Loucy (cell line): ENCODE measurements around the gene PLPP4.

ENCODE experiments used
- H2AFZ ChIP-seq: fragments of 200-600 bp; sonication (generic); 2 replicates; pipeline ENCODE4 v1.6.0; 2016; ENCODE audit warnings: antibody characterized with exemption, mild to moderate bottlenecking, low read length, moderate library complexity
- H3F3A ChIP-seq: fragments of 200-600 bp; 2 replicates; pipeline ENCODE4 v1.6.0; 2016; ENCODE audit warnings: antibody characterized with exemption, low read depth, mild to moderate bottlenecking
- H3K27me3 ChIP-seq: fragments of 200-600 bp; sonication (generic); 2 replicates; pipeline ENCODE4 v1.6.1; 2014; ENCODE audit warnings: low read length, mild to moderate bottlenecking; ENCODE audit not compliant: insufficient read depth, poor library complexity, severe bottlenecking
- H3K36me3 ChIP-seq: fragments of 200-600 bp; sonication (generic); 2 replicates; pipeline ENCODE4 v1.6.1; 2016; ENCODE audit warnings: low read length; ENCODE audit not compliant: insufficient read depth
- H3K4me1 ChIP-seq: fragments of 200-600 bp; sonication (generic); 2 replicates; pipeline ENCODE4 v1.5.1; 2014; ENCODE audit warnings: low read length, mild to moderate bottlenecking; ENCODE audit not compliant: insufficient read depth, poor library complexity, severe bottlenecking
- H3K4me2 ChIP-seq: fragments of 200-600 bp; sonication (generic); 2 replicates; pipeline ENCODE4 v1.6.0; 2014; ENCODE audit warnings: antibody characterized with exemption, low read length, low read depth, mild to moderate bottlenecking; ENCODE audit not compliant: poor library complexity, severe bottlenecking
- H3K4me3 ChIP-seq: fragments of 200-600 bp; sonication (generic); 2 replicates; pipeline ENCODE4 v1.5.1; 2014; ENCODE audit warnings: low read length, mild to moderate bottlenecking, mixed read lengths; ENCODE audit not compliant: poor library complexity, severe bottlenecking
- H3K79me2 ChIP-seq: fragments of 200-600 bp; sonication (generic); 2 replicates; pipeline ENCODE4 v1.6.1; 2014; ENCODE audit warnings: low read length; ENCODE audit not compliant: insufficient read depth
- H3K9ac ChIP-seq: fragments of 200-600 bp; sonication (generic); 2 replicates; pipeline ENCODE4 v1.6.0; 2014; ENCODE audit warnings: mild to moderate bottlenecking, low read depth, low read length, moderate library complexity; ENCODE audit not compliant: poor library complexity, severe bottlenecking
- H3K9me2 ChIP-seq: fragments of 200-600 bp; sonication (generic); replicated peaks from 2 replicates; pipeline ENCODE4 v1.6.1; 2016; ENCODE audit warnings: low read depth, low read length, mixed read lengths
- H3K9me3 ChIP-seq: fragments of 200-600 bp; sonication (generic); 2 replicates; pipeline ENCODE4 v1.6.1; 2014; ENCODE audit warnings: mild to moderate bottlenecking, antibody characterized with exemption, low read length, low read depth; ENCODE audit not compliant: insufficient read depth
- H4K20me1 ChIP-seq: fragments of 200-600 bp; sonication (generic); 2 replicates; pipeline ENCODE4 v1.6.0; 2014; ENCODE audit warnings: antibody characterized with exemption, low read length, mild to moderate bottlenecking; ENCODE audit not compliant: insufficient read depth, poor library complexity, severe bottlenecking
- EZH2phosphoT487 ChIP-seq: fragments of 200-600 bp; IDR thresholded peaks from 2 replicates; pipeline ENCODE4 v1.6.1; 2018; ENCODE audit warnings: antibody characterized with exemption, mild to moderate bottlenecking, moderate library complexity, borderline replicate concordance
- TF ChIP-seq, protein P1 (sequence below): fragments of 200-600 bp; sonication (generic); conservative IDR thresholded peaks from 2 replicates; pipeline ENCODE4 v1.5.1; 2014; ENCODE audit warnings: mild to moderate bottlenecking, antibody characterized with exemption, low read length

The PLPP4 gene

DNA sequence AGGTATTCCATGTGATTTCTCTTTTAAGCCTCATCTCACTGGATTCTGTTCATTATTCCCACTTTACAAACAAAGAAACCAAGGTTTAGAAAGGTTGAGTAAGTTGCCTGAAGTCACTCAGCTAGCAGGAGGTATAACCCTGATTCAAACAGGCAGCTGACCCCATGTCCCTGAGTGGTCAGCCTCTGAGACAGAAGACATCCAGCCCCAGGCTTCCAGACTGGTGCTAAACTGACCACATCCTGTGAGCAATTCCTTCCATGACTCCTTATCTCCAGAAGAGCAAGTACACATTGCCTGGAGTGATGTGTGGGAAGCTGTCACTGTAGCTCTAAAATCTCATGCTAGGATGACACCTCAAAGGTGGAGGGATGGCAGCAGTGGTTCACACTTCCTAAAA lies 3.7 kb downstream of the PLPP4 start:
- Histone ChIP-seq H3K9ac (no peak overlapping the region), H4K20me1 (no peaks in the 10 kb centered on the region), H3K27me3 (no peaks in the 10 kb centered on the region), H3F3A (no peaks in the 10 kb centered on the region), H3K4me1 (peaks cover 13% of the 10 kb centered on the region), H2AFZ (no peak overlapping the region), H3K9me3 (no peaks in the 10 kb centered on the region), H3K4me3 (no peak overlapping the region), H3K36me3 (no peaks in the 10 kb centered on the region), H3K9me2 (no peaks in the 10 kb centered on the region), H3K79me2 (no peaks in the 10 kb centered on the region), H3K4me2 (no peak overlapping the region)
- no peak for TF ChIP-seq EZH2phosphoT487
- TF ChIP-seq, protein P1, sequence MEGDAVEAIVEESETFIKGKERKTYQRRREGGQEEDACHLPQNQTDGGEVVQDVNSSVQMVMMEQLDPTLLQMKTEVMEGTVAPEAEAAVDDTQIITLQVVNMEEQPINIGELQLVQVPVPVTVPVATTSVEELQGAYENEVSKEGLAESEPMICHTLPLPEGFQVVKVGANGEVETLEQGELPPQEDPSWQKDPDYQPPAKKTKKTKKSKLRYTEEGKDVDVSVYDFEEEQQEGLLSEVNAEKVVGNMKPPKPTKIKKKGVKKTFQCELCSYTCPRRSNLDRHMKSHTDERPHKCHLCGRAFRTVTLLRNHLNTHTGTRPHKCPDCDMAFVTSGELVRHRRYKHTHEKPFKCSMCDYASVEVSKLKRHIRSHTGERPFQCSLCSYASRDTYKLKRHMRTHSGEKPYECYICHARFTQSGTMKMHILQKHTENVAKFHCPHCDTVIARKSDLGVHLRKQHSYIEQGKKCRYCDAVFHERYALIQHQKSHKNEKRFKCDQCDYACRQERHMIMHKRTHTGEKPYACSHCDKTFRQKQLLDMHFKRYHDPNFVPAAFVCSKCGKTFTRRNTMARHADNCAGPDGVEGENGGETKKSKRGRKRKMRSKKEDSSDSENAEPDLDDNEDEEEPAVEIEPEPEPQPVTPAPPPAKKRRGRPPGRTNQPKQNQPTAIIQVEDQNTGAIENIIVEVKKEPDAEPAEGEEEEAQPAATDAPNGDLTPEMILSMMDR = no peak

DNA sequence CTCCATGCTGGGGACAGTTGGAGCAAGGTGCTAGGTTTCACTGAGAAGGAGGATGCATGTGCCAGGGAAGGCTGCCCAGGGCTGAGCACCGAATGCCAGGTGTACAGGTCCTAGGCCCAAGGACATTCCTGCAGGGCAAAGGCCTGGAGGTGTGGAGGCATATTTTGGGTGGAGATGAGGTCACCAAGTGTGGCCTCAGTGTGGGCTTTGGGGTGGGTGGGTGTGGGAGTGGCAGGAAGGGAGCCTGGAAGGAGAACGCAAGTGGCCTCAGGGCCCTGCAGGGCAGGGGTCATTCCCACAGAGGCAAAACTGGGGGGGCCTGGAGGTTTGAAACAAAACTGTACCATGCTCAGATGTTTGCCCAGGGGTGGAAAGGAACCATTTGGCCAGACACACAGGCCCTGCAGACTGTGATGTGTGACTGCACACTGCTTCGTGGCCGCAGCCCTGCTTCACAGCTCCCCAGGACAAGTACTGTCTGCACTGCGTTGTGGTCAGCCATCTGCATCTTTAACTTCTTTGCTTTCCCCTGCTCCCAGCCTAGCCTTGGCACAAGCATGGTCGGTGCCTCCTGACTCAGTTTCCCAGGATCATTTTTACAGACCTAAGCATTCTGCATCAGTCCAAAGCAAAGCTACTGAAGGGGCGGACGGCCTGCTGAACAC lies 5.1 kb downstream of the PLPP4 start:
- Histone ChIP-seq H3K4me1 (peaks cover 4% of the 10 kb centered on the region), H3K4me2 (no peak overlapping the region), H3K9me3 (no peaks in the 10 kb centered on the region), H3K9ac (no peak overlapping the region), H3K36me3 (no peaks in the 10 kb centered on the region), H3K4me3 (no peak overlapping the region), H2AFZ (no peak overlapping the region), H4K20me1 (no peaks in the 10 kb centered on the region), H3K79me2 (no peaks in the 10 kb centered on the region), H3F3A (no peaks in the 10 kb centered on the region), H3K9me2 (no peaks in the 10 kb centered on the region), H3K27me3 (no peaks in the 10 kb centered on the region)
- no peak for TF ChIP-seq EZH2phosphoT487
- TF ChIP-seq, protein P1 = no peak

DNA sequence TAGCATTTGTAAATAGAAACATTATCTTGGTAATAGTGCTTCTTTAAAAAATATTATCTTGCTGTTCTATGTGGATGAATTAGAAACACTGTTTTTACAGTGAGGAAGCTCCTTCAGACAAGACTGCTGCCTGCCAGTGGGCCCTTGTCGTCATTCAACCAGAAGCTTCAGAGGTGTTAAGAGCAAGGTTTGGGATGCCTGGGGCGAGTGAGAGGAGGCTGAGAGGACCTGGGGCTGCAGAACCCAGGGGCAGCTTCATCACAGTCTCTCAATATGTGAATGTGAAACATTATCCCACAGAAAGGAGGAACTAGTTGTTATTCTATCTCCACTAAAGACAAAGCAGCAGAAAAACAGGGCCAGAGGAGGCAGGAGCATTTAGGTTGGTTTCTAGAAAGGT lies 8.1 kb downstream of the PLPP4 start:
- Histone ChIP-seq H3F3A (no peaks in the 10 kb centered on the region), H3K79me2 (no peaks in the 10 kb centered on the region), H3K4me3 (no peak overlapping the region), H4K20me1 (no peaks in the 10 kb centered on the region), H3K9me2 (no peaks in the 10 kb centered on the region), H3K27me3 (no peaks in the 10 kb centered on the region), H2AFZ (peak overlapping the region; percentile 17; the same call in 1 of the 2 replicates), H3K36me3 (no peaks in the 10 kb centered on the region), H3K4me1 (no peaks in the 10 kb centered on the region), H3K4me2 (no peak overlapping the region), H3K9me3 (no peaks in the 10 kb centered on the region), H3K9ac (no peak overlapping the region)
- no peak for TF ChIP-seq EZH2phosphoT487
- TF ChIP-seq, protein P1 = no peak
